Measurements from ENCODE around the gene RAE1. TPM values are rescaled to one million over a fixed set of nuclear protein-coding genes. Genes with fewer than 3 reads are reported as not detected.

The RAE1 gene
- total RNA-seq, 1 donor from 2014 or later: 9.5 TPM

GRCh38 chr20:57396212-57396983, 45.3 kb downstream of the RAE1 start:
- DNase-seq (ENCODE audit: low spot score in 2 of 2): no peak
- peaks cover 21 to 32% of the 10 kb centered on the region in 2 donors for H3K36me3 ChIP-seq
- H3K4me3 ChIP-seq: peak overlapping the region; percentile 3 to 6
- peaks cover 12 to 67% of the 10 kb centered on the region in 2 donors for H3K4me1 ChIP-seq
- TF ChIP-seq CTCF (IDR thresholded peaks at IDR 0.05): no peak
- peak overlapping the region; percentile 82 to 91 for H3K27ac ChIP-seq
- H3K27me3 ChIP-seq: no peaks in the 10 kb centered on the region
- intact Hi-C loops (cut with DNase I): loop anchor here (10.0 kb wide), 2 partner anchors 258 to 298 kb away; no protein-coding TSS in a partner anchor
- H3K9me3 ChIP-seq: no peaks in the 10 kb centered on the region

GRCh38 chr20:57396984-57397692, 46.1 kb downstream of the RAE1 start:
- peaks cover 24 to 38% of the 10 kb centered on the region in 2 donors for H3K36me3 ChIP-seq
- DNase-seq (ENCODE audit: low spot score in 2 of 2): no peak
- H3K27ac ChIP-seq: no peak overlapping the region
- no peak overlapping the region for H3K4me3 ChIP-seq
- TF ChIP-seq CTCF (IDR thresholded peaks at IDR 0.05): no peak
- no peaks in the 10 kb centered on the region for H3K9me3 ChIP-seq
- intact Hi-C loops (cut with DNase I): loop anchor here (10.0 kb wide), 2 partner anchors 258 to 298 kb away; no protein-coding TSS in a partner anchor
- peaks cover 12 to 67% of the 10 kb centered on the region in 2 donors for H3K4me1 ChIP-seq
- no peaks in the 10 kb centered on the region for H3K27me3 ChIP-seq

GRCh38 chr20:57397693-57398108, 46.6 kb downstream of the RAE1 start:
- TF ChIP-seq CTCF (IDR thresholded peaks at IDR 0.05): no peak
- no peak overlapping the region for H3K27ac ChIP-seq
- H3K36me3 ChIP-seq: peaks cover 29 to 44% of the 10 kb centered on the region in 2 donors
- no peak for DNase-seq (ENCODE audit: low spot score in 2 of 2)
- H3K4me3 ChIP-seq: no peak overlapping the region
- H3K9me3 ChIP-seq: no peaks in the 10 kb centered on the region
- no peaks in the 10 kb centered on the region for H3K27me3 ChIP-seq
- H3K4me1 ChIP-seq: peaks cover 12 to 66% of the 10 kb centered on the region in 2 donors
- intact Hi-C loops (cut with DNase I): loop anchor here (10.0 kb wide), 2 partner anchors 257 to 297 kb away; no protein-coding TSS in a partner anchor

- no peak for TF ChIP-seq CTCF (IDR thresholded peaks at IDR 0.05)
- Histone ChIP-seq H3K27ac (peak overlapping the region in 1 of 2 donors; percentile 66), H3K36me3 (peaks cover 33 to 48% of the 10 kb centered on the region in 2 donors), H3K27me3 (no peaks in the 10 kb centered on the region), H3K4me3 (no peak overlapping the region), H3K4me1 (peaks cover 12 to 61% of the 10 kb centered on the region in 2 donors), H3K9me3 (no peaks in the 10 kb centered on the region)
- peak in 1 of 2 donors; percentile 79 for DNase-seq (ENCODE audit: low spot score in 2 of 2)
- intact Hi-C loops (cut with DNase I): loop anchor here (10.0 kb wide), 2 partner anchors 256 to 296 kb away; no protein-coding TSS in a partner anchor
Observed at GRCh38 chr20:57398231-57398821, 47.3 kb downstream of the RAE1 start.

GRCh38 chr20:57398901-57399535, 48.0 kb downstream of the RAE1 start:
- H3K36me3 ChIP-seq: peaks cover 36 to 49% of the 10 kb centered on the region in 2 donors
- peak overlapping the region in 1 of 2 donors; percentile 66 for H3K27ac ChIP-seq
- no peak for TF ChIP-seq CTCF (IDR thresholded peaks at IDR 0.05)
- no peaks in the 10 kb centered on the region for H3K27me3 ChIP-seq
- intact Hi-C loops (cut with DNase I): loop anchor here (10.0 kb wide), 2 partner anchors 256 to 296 kb away; no protein-coding TSS in a partner anchor
- H3K4me3 ChIP-seq: peak overlapping the region in 1 of 2 donors; percentile 24
- no peak for DNase-seq (ENCODE audit: low spot score in 2 of 2)
- H3K4me1 ChIP-seq: peaks cover 12 to 54% of the 10 kb centered on the region in 2 donors
- H3K9me3 ChIP-seq: no peaks in the 10 kb centered on the region

Data from ascending aorta (tissue), 2 donors.